GM12892 (cell line): Measurements from ENCODE around the gene PF4V1.

Experiments used
- POLR2AphosphoS5 ChIP-seq: IDR thresholded peaks from 2 replicates; pipeline ENCODE4 v1.6.1; 2011; ENCODE audit warnings: low read depth, low read length, control low read depth
- TAF1 ChIP-seq: IDR thresholded peaks from 2 replicates; pipeline ENCODE4 v1.6.1; 2011; ENCODE audit warnings: low read depth, mild to moderate bottlenecking, control low read depth, low read length, borderline replicate concordance

GRCh38 chr4:73841243-73841925 is 11.7 kb upstream of the PF4V1 start:
- TF ChIP-seq TAF1 (no peak), POLR2AphosphoS5 (no peak)
